GM23248 (cell line): Measurements from ENCODE around the gene MRS2.
"Not testable (repeated sequence)": the region's sequence is repeated elsewhere in the genome, so short reads cannot be mapped to it uniquely, and the experiment has no call there.

Source experiments
- EZH2 ChIP-seq: fragments of 200-600 bp; sonication (generic); IDR thresholded peaks from 2 replicates; pipeline ENCODE4 v1.6.1; 2018; ENCODE audit warnings: antibody characterized with exemption, mild to moderate bottlenecking; ENCODE audit not compliant: insufficient read depth, poor library complexity, severe bottlenecking
- EZH2phosphoT487 ChIP-seq: fragments of 200-600 bp; sonication (generic); IDR thresholded peaks from 2 replicates; pipeline ENCODE4 v1.6.1; 2018; ENCODE audit warnings: antibody characterized with exemption, moderate library complexity, mild to moderate bottlenecking, low read depth; ENCODE audit not compliant: insufficient read depth

GRCh38 chr6:24414531-24414930 is 11.8 kb downstream of the MRS2 start:
- TF ChIP-seq EZH2, EZH2phosphoT487: not testable (repeated sequence)
